OCI-M2 (cell line): ENCODE results near the gene TBX3.

ENCODE experiments used
- DNase-seq: peaks from one replicate; lab custom pipeline; 2025; ENCODE audit not compliant: unreplicated experiment; lab: John Stamatoyannopoulos, UW

Gene TBX3

GRCh38 chr12:114628199-114628598 lies 55.8 kb downstream of the TBX3 start:
- DNase-seq = no peak

- no peak for DNase-seq
Observed at GRCh38 chr12:114627393-114627792, 56.6 kb downstream of the TBX3 start.

- no peak for DNase-seq
Observed at GRCh38 chr12:114625294-114625851, 58.6 kb downstream of the TBX3 start.

GRCh38 chr12:114623737-114624136 lies 60.2 kb downstream of the TBX3 start:
- no peak for DNase-seq
